GM03348 (cell line): ENCODE results near the gene FPR2.
"Not testable (repeated sequence)": the region's sequence is repeated elsewhere in the genome, so short reads cannot be mapped to it uniquely, and the experiment has no call there.

ENCODE experiments used
- DNase-seq: peaks from one replicate; pipeline ENCODE4 v3.0.0; 2012; ENCODE audit warnings: low spot score

Gene FPR2

GRCh38 chr19:51805396-51805795 lies 44.4 kb downstream of the FPR2 start:
- not testable (repeated sequence) for DNase-seq

DNA sequence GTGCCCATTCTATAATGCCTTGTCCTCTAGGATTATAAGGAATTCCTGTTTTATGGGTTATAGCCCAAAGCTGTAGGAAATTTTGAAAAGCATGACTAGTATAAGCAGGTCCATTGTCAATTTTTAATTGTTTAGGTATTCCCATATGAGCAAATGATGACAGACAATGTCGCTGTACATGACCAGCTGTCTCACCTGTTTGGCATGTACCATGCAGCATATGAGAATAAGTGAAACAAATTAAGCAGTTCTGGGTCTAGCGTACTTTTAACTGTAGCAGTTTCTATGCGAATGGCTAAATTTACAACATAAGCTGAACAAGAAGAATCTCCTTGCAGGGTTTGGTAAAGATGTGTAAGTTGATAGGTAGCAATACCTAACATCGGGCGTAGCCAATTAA lies 45.6 kb downstream of the FPR2 start:
- DNase-seq, result not testable (repeated sequence)

- no peak for DNase-seq
Measured at GRCh38 chr19:51807111-51807701, 46.2 kb downstream of the FPR2 start.

GRCh38 chr19:51807925-51808324 lies 46.9 kb downstream of the FPR2 start:
- no peak for DNase-seq

GRCh38 chr19:51808333-51808986 lies 47.5 kb downstream of the FPR2 start:
- DNase-seq, result peak; percentile 52

DNA sequence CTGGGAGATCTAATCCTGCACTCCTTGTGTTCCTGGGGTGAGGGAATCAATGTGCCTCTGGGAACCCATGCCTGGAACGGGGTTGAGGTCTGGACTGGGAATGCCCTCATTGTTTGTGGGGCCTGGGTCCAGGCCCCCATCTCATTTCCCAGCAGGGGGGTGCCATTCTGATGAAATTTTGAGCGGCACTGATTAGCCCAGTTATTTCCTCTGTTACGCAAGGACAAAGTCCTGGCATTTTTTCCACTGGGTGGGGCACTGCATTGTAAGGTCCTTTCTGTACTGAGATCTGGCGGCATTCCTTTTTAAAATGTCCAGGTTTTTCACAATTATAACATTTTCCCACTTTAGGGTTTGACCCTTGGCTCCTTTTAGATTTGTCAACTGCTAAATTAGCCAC lies 48.8 kb downstream of the FPR2 start:
- DNase-seq, result peak; percentile 16

DNA sequence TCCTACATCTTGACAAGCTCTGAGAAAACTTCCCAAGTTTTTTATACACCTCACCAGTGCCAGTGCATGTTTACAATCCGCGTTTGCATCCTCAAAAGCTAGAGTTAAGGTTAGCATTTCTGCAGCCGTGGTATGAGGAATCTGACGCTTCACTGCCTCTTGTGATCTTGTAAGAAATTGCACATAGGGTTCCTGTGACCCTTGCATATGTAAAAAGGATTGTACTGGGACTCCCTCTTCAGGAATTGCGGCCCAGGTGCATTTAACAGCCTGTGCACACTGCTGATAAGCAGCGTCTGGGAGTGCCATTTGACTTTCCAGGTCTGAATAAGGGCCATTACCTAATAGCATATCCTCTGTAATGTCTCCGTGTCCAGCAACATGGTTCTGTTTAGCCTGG lies 49.2 kb downstream of the FPR2 start:
- DNase-seq, result no peak

GRCh38 chr19:51811344-51811743 lies 50.4 kb downstream of the FPR2 start:
- DNase-seq, result no peak

- no peak for DNase-seq
Measured at GRCh38 chr19:51815043-51815442, 54.1 kb downstream of the FPR2 start.

DNA sequence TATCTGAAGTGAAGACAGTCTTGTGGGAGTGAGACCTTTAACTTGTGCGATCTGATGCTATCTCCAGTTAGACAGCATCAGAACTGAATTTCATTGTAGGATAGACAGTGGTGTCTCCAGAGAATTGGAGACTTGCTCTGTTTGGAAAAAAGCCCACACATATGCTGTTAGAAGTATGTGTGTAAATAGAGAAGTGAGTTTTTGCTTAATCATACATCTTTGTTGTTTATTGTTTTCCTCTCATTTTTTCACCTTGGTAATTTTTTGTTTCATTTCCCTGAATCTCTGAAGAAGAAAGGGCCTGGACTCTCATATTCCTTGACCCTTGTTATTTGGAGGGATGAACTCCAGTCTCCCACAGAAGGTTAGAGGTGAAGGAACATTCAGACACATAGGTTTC lies 55.7 kb downstream of the FPR2 start:
- no peak for DNase-seq

DNA sequence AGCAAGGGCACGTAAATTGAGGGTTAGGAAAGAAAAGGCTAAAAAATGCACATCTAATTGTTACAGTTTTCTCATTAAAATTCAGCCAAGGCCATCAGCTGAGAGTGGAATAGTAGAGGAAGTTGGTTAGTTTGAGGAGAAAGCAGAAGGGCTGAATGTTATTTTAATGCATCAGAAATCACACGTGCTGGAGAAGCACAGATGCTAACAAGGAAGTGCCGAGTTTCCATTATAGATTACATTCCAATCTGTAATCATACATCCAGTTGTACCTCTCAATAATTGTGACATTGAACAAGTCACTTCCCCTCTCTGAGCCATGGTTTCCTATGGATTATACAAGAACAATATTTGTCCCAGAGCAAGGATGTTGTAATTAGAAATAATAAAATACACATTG lies 59.0 kb downstream of the FPR2 start:
- DNase-seq, result no peak
